HG03354 (cell line): Measurements from ENCODE around the gene ANKHD1.

Experiments
- ATAC-seq: cut with Tn5 transposase; IDR thresholded peaks from one replicate; pipeline ENCODE4 v1.9.1; 2021; ENCODE audit warnings: mild to moderate bottlenecking; ENCODE audit not compliant: unreplicated experiment, poor library complexity, severe bottlenecking

Gene ANKHD1

DNA sequence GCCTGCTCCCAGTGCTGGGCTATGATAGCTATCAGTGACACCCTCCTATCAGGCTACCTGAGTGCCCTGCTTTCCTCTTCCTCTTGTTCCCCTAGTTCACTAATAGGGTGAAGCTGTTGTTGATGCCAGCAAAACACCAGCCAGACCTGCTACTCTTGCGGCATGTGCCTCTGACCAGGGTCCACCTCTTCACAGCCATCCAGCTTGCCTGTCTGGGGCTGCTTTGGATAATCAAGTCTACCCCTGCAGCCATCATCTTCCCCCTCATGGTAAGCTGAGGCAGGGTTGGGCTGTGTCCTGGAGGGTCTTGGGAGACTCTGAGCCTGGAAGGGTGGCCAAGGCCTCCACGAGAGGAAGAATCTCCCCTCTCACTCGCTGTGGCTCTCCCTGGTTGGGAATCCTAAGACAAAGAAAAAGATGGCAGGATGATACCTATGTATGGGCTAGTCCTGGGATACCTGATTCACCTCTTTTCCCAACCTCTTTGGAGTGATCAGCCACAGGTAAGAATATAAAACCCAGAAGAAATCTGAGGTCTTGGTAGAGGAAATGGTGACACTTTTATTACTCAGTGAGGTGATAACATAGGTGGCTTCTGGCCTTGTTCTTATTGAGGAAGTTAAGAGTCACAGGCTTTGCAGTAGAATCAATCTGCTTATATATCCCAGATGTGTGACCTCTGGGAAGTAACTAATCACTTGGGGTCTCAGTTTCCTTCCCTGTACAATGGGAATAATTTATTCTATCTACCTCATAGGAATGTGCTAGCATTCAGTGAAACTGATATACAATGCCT, 30.1 kb upstream of the ANKHD1 start:
- ATAC-seq: no peak

- peak; percentile 69 for ATAC-seq
Observed at GRCh38 chr5:140372971-140373487, 28.6 kb upstream of the ANKHD1 start.

GRCh38 chr5:140381351-140381750, 20.3 kb upstream of the ANKHD1 start:
- ATAC-seq: no peak

DNA sequence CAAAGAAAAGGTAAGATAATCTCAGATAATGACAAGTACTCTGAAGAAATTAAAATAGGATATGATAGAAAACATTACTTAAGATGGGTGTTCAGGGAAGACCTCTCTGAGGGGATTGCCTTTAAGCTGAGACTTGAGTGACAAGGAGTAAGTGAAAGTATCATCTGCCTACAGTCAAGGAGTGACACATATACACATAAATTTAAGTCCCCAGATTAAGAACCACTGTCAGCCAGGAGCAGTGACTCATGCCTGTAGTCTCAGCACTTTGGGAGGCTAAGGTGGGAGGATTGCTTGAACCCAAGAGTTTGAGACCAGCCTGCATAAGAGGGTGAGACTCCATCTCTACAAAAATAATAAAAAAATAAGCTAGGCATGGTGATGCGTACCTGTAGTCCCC, 19.7 kb upstream of the ANKHD1 start:
- ATAC-seq: no peak

GRCh38 chr5:140382866-140383265, 18.8 kb upstream of the ANKHD1 start:
- ATAC-seq: no peak

GRCh38 chr5:140383300-140383699, 18.3 kb upstream of the ANKHD1 start:
- ATAC-seq: no peak

DNA sequence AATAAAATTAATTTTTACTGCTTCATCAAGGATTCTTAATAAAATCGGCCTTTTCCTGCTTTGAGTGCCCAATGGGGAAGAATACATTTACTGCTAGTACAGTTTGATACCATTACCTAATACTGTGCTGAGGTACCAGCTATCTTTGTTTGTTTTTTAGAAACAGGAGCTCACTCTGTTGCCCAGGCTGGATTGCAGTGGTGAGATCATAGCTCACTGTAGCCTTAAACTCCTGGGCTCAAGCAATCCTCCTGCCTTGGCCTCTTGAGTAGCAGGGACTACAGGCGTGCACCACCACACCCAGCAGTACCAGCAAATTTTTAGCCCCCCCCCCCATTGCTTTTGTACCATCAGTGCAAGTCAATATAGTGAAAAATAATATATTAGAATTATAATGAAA, 13.6 kb upstream of the ANKHD1 start:
- ATAC-seq: no peak

GRCh38 chr5:140391312-140391711, 10.3 kb upstream of the ANKHD1 start:
- no peak for ATAC-seq

DNA sequence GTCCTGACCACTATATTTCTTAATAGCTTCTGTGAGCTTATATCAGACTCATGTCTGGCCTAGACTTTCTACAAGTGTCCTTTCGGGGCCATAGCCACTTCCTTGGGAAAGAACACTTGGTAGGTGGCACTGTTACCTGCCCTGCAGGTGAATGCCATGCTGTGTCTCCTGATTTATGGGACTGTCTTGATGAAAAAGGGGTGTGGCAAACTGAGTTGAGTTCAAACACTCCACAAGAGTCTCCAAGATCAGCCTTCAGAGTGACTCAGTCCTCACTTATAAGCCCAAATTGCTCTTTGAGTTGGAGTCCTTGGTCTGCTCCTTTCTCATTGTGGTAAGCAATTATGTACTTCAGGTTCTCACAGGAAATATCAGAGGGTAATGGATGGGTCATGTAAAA, 9.9 kb upstream of the ANKHD1 start:
- no peak for ATAC-seq

DNA sequence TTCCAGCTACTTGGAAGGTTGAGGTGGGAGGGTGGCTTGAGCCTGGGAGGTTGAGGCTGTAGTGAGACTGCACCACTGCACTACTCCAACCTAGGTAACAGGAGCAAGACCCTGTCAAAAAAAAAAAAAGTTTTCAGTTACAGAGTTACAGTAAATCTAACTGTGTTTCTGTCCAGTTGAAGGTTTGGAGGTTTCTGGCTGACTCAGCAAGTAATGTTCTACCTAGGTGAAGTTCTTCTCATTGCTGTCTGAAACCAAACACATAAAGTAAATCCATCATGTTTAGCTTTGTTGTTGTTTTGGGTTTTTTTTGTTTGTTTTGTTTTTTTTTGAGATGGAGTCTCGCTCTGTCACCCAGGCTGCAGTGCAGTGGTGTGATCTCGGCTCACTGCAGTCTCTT, 7.9 kb upstream of the ANKHD1 start:
- ATAC-seq: no peak

GRCh38 chr5:140398379-140398811, 3.2 kb upstream of the ANKHD1 start:
- no peak for ATAC-seq

- peak; percentile 0 for ATAC-seq
Observed at GRCh38 chr5:140399979-140400729, 1.5 kb upstream of the ANKHD1 start.

DNA sequence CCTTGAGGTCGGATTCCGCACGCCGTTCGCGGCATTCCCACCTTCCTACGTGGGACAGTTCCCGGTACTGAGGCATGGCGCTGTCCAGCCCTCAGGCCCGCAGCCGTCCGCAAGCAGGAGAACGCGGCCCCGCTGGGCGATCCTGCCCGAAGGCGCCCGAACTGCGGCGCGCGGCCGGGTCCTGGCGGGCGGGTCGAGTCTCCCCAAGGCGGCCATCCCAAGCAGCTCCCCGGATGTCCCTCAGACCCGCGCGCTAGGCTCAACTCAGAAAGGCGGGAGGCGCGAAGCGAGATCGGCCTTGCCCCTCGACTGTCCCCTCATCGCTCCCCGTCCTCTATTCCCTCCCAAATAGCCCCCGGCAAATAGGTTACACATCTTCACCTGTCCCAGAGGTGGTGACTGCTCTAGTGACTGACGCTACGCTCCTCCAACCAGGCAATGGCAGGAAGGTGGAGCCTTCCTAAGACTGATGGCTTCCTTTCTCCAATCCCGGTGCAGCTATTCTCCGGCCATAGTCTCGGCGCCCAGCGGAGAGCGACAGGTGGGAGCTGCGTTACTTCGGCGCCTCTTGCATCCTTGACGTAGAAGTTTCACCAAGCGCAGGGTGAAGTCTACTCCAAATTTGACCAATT, 787 bp upstream of the ANKHD1 start:
- peak; percentile 69 for ATAC-seq

DNA sequence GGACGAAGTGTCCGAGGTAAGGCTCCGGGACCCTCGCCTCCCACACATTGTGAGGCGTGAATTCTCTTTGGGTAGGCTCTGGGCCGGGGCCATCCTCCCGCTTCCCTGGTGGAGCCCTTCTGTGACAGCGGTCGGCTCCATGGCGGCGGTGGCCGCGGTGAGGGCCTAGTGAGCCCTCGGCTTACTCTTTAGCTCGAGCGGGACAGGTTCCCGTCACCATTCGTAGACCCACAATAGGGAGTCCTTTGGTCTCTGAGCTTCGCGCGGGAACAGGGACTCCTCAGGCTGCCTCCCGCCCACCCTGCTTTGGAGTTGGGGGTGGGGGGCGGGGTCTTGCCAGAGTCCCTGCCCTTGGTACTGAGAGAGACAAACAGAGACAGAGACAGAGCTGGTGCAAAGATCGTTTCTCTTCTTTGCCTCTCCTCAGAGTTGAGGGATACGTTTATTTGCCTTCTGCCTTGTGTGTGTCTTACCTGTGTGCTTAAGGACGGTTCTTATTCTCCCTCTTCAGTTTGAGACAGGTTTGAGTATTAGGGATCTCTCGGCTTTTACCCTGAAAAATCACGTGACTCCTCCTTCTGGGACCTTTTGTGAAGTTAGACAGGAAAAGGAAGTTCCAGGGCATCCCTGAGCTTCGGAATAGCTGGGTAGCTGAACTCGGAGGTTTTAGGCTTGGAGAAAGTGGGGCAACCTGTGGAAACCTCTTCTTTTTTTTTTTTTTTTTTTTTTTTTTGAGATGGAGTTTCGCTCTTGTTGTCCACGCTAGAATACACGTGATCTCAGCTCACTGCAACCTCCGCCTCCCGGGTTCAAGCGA, 833 bp downstream of the ANKHD1 start:
- ATAC-seq: peak; percentile 1

GRCh38 chr5:140403613-140404012, 2.0 kb downstream of the ANKHD1 start:
- ATAC-seq: no peak

GRCh38 chr5:140408750-140409241, 7.2 kb downstream of the ANKHD1 start:
- ATAC-seq: no peak

GRCh38 chr5:140413230-140413629, 11.6 kb downstream of the ANKHD1 start:
- ATAC-seq: no peak

GRCh38 chr5:140417235-140417634, 15.6 kb downstream of the ANKHD1 start:
- no peak for ATAC-seq

- no peak for ATAC-seq
Observed at GRCh38 chr5:140418862-140419520, 17.4 kb downstream of the ANKHD1 start.
